NCI-H2107 (cell line): ENCODE measurements around the gene ALDH1L2.

Source experiments
- DNase-seq: peaks from one replicate; lab custom pipeline; 2025; lab: John Stamatoyannopoulos, UW

The ALDH1L2 gene

DNA sequence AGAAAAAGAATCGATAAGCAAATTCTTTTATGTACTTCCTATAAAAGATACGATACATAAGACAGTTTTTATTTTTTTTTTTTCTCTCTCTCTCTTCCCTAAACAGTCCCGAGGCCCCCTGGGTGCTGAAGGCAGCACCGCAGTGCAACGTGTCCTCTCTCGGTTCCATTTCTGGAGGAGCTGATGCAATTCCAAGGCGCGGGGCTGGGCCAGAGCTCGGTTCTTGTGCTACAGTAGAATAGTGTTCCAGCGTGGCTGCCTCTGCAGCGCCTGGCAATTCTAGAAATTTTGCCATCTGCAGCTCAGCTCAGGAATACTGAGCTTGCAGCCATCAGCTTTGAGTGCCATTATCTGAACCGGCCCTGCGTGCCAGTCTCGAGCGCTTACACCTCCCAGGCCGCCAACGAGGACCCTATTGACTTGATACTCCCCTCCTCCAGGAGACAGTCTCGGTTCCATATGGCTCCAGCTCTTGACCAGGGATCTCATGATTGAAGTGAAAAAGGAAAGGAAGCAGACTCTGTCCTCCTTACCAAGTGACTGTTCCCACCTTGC, 630 bp downstream of the ALDH1L2 start:
- peak; percentile 46 for DNase-seq

DNA sequence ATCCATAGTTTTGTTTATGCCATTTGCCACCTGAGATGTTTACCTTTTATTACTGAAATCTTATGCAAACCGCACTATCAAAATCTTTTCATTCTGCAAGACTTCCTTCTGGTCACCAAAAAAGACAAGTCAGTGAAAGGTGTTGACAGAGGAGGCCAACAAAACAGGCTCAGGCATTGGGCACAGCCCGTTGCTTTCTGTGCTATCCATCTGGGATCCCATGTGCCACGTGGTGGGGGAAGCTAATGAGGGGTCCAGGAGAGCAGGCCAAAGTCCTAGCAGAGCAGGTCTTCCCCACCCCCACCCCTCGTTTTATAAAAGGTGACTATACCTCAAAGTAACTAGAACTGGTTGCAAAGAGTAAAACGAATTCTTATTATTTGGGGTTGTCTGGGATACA, 1.2 kb downstream of the ALDH1L2 start:
- DNase-seq = no peak

DNA sequence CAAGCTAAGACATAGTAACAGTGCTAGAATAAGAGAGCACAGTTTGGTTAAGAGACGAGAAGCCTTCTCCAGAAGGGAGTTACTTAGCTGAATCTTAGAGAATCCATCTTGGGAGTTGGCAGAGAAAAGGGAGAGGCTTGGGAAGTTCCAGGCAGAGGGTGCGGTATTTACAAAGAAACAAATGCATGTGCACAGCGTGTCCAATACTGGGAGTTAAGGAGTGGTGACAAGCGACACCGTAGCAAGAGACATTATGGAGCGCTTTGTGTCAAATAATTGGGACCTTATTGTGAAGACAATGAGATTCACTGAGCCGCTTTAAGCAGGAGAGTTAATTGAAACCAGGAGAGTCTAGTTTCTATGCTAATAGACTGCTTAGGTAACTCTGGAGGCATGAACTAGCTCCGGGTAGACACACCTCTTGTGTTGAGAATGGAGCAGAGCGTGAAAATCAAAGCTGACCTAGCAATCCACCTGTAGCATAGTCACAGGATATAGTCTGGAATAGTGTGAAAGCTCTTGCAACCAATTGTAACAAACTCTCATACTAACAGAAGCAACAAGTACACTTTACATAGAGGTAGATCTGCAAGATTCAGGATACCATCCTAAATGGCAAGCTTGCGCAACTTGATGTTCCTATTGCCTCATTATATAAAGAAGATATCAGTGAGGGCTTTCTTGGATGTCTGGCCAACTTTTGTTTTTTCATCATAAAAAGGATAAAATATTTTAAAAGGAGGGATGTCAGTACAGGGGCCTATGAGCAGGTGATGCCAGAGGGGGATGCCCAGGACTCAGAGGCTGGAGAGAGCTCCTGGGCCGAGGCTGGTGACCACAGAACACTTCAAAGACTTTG, 5.3 kb downstream of the ALDH1L2 start:
- peak; percentile 24 for DNase-seq

- DNase-seq = no peak
Measured at GRCh38 chr12:105077435-105077834, 6.8 kb downstream of the ALDH1L2 start.

- no peak for DNase-seq
Measured at GRCh38 chr12:105076913-105077312, 7.3 kb downstream of the ALDH1L2 start.

- DNase-seq = no peak
Measured at GRCh38 chr12:105076098-105076497, 8.2 kb downstream of the ALDH1L2 start.

GRCh38 chr12:105072888-105073488, 11.3 kb downstream of the ALDH1L2 start:
- DNase-seq = no peak

DNA sequence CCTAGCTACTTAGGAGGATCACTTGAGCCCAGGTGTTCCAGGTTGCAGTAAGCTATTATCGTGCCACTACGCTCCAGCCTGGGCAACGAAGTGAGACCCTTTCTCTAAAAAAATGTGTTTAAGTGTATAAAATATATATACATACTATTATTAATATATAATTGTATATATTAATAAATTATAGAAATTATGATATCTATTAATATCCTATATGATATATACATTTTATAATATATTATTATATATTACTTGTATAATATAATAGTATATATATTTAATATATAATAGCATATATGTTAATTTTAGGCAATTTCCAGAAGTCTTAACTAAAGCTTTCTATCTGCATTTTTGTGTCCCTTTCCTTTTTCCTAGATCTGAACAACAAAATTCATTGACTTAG, 12.3 kb downstream of the ALDH1L2 start:
- no peak for DNase-seq

GRCh38 chr12:105069936-105070702, 14.1 kb downstream of the ALDH1L2 start:
- DNase-seq = no peak

DNA sequence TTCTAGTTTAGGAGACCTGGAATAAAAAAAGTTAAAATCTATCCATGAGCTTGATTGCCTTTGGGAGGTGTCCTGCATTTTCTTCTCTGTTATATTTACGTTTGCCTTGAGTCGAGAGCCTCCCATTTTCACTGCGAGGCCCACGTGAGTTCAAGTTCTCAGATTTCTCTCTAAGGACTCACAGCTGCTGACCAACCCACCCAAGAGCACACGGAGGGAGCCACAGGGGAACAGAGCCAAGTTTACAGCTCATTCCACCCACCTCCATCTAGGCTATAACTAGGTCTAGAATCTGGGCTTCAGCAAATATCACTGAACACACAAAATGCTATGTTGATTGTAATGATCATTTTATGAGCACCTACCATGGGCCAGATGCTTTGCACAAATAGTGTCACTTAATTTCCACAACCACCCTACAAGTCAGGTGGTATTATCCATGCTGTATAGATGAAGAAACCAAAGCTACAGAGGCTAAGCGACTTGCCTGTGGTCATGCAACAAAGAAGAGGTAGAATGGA, 16.7 kb downstream of the ALDH1L2 start:
- DNase-seq = no peak

DNA sequence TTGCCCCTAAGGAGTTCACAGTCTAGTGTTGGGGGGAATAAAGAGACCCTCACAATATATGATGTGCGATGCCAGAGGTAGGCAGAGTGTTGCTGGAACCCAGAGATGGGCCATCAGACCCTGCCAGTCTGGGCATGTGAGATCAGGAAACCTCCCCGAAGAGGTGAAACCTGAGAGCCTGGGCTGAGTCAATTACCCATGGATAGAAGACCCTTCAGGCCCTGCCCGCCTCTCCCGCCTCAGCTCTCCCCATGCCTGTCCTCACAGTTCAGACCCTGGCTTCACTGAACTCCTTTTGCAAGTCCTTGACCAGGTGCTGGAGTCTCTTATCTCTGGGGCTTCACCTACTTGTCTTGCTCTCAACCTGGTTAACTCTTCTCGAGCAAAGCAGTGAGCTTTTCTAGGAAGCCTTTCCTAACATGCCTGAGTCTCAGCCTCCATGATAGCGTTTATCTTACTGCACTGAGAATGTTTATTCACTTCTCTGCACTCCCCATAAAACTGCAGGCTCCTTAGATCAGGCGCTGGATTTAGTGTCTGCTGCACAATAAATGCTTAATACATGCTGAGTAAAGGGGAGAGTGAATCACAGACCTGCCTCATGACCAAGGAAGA, 19.6 kb downstream of the ALDH1L2 start:
- no peak for DNase-seq

DNA sequence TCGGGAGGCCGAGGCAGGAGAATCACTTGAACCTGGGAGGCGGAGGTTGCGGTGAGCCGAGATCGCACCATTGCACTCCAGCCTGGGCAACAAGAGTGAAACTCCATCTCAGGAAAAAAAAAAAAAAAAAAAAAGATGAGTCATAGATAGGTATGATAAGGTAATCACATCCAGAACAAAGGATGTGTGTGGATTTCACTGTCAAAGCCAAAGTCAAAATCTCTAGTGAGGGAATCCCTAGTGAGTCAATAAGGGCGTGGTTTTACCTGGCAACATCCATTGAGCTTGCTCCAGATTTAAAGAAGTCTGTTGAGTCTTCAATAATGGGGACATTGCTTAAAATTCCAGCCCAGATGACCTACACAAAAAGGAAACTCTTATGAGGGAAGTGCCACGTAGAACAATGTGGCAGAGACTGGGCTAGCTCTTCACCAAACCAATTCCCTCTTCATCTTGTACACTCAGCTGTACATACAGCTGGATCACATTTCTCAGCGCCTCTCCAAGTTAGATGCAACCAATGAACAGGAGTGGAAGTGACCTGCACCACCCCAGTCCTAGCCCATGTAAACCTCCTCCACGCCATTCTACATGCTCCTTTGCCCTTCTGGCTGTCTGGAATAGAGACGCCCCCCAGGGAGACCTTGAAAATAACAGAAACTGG, 23.4 kb downstream of the ALDH1L2 start:
- no peak for DNase-seq

DNA sequence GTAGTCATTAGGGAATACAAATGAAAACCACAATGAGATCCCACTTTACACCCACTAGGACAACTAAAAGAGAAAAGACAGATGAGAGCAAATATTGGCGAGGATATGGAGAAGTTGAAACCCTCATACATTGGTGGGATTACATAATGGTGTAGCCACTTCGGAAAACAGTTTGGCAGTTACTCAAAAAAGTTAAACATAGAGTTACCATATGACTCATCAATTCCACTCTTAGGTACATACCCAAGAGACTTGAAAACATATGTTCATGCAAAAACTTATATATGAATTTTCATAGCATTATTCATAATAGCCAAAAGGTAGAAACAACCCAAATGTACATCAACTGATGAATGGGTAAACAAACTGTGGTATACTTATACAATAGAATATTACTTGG, 27.1 kb downstream of the ALDH1L2 start:
- no peak for DNase-seq

DNA sequence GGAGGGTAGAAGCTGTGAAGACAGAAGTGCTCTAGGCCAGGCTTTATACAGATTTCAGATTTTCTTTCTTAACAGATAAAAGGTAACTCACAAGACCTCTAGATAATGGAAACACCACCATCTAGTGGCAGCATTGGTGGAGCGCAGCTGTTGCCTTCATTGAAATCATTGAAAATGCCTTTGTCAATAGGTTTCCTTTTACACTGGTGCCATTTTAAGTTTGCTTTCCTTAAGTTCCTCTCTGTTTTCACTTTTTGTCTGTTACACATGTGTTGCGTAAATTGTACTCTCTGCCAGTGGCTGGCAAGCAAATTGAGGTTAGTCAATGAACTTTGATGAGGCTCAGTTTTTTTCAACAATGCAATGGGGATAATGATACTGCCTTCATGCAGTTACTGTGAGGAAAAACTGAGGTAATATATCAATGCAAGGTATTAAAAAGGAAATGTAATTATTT, 31.1 kb downstream of the ALDH1L2 start:
- peak; percentile 84 for DNase-seq

GRCh38 chr12:105051981-105052380, 32.3 kb downstream of the ALDH1L2 start:
- DNase-seq = no peak

DNA sequence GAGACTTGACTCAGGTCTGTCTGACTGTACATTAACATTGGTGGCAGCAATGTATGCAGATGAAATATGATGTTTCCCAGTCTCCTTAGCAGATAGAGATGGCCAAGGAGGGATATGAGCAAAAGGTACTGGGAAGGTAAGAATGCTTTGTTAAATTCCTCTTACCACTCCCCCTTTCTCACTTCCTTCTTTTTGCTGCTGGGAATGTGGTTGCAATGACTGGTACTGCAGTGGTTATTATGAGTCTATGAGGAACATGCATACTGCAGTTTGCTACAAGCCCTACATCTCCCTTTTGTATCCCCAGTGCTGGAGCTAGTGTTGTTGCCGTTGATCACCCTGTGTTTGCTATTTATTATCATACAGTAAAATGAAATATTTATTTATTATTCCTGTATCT, 35.9 kb downstream of the ALDH1L2 start:
- no peak for DNase-seq

DNA sequence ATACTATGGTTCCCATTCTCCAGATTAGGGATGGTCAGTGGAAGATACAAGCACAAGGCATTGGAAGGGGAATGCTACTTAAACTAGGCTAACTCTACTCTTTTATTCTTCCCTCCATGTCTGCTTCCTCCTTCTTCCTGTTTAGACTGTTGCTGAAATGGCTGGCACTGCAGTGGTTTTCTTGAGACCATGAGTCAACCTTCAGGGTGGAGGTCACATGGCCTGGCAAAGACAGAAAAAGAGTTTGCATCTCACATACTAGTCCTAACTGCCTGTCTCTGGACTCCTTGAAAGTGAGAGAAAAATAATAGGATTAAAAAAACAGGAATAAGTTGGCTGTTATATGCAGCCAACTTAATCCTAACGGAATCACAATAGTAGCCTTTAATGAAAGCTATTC, 37.0 kb downstream of the ALDH1L2 start:
- no peak for DNase-seq

GRCh38 chr12:105041186-105041585, 43.1 kb downstream of the ALDH1L2 start:
- no peak for DNase-seq

DNA sequence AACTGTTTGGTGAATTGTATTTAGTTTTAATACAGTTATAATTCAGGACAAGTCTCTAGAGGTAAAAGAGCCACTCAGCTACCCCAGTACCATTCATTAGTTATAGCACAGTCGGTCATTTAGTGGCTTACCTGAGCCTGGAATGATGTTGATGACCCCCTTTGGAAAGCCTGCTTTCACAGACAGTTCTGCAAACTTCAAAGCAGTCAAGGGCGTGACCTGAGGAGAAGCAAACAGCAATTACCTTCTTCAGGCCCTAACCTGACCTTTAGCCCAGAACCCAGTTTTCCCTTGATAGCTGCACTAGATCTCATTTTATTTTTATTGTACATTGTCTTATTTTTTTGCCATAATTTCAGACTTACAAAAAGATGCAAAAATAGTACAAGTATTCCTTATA, 43.8 kb downstream of the ALDH1L2 start:
- DNase-seq = no peak

DNA sequence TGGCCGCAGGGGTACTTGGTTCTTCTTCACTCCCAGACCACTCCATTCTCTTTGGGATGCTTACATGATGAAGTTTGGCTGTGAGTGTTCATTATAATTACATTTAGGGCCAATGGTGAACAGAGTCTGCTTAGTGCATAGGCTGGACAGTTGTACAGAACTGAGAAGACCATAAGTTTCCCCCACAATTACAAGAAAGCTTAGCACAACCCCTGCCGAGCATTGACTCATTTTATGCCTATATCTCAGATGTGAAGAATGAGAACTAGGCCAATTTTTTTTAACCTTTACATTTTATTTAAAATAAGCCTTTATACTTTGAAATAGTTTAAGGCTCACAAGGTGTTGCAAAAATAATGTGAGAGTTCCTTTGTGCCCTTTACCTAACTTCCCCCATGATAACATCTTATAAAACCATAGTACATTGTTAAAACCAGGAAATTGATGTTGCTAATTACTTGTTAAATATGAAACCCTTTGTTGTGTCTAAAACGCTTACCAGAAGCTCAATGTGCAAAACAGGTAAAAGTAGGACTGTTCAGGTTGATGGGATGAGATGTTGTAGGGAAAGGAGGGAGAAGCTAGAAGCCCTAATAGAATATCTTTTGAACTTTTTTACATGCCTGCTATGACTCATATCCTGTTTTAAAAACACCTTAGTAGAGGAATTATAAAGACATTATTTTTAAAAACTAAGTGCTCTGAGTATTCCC, 47.2 kb downstream of the ALDH1L2 start:
- no peak for DNase-seq

DNA sequence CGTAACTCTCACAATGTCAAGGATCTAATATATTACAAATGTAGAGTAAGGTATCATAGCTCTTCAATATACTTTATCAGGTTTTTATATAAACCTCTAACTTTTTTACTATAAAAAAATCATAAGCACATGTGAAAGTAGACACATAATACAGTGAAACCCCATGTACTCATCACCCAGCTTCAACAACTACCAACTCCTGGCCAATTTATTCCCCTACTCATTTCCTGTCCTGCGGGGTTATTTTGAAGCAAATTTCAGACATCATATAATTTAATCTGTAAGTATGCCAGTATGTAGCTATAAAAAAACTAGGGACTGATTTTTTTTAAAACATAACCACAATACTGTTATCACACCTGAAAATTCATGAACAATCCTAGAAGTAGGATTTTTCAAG, 50.4 kb downstream of the ALDH1L2 start:
- DNase-seq = no peak
